H1 (cell line): ENCODE results near the gene BEST3. TPM values are rescaled to one million over a fixed set of nuclear protein-coding genes. Genes with fewer than 3 reads are reported as not detected.

ENCODE experiments used
- EP300 ChIP-seq, 2 experiments: IDR thresholded peaks; 1 replicate in 1 of 2; 2 replicates in 1 of 2; pipeline ENCODE4 v1.6.1; 2011 to 2012; ENCODE audit warnings: low read depth in 2 of 2, low read length in 2 of 2, mild to moderate bottlenecking in 2 of 2, borderline replicate concordance in 1 of 2, inconsistent platforms in 1 of 2, moderate library complexity in 1 of 2
- EZH2 ChIP-seq: fragments of 200-600 bp; sonication (generic); IDR thresholded peaks from 2 replicates; pipeline ENCODE4 v1.7.1; 2012; ENCODE audit warnings: low read depth, mild to moderate bottlenecking, moderate library complexity, low read length, inconsistent platforms; ENCODE audit not compliant: severe bottlenecking
- NRF1 ChIP-seq: IDR thresholded peaks from 2 replicates; pipeline ENCODE4 v1.6.1; 2011; ENCODE audit warnings: mild to moderate bottlenecking, low read depth, low read length, improper control_type of control experiment
- POU5F1 ChIP-seq: IDR thresholded peaks from 2 replicates; pipeline ENCODE4 v1.6.1; 2011; ENCODE audit warnings: low read depth, mild to moderate bottlenecking, low read length, moderate library complexity
- SP1 ChIP-seq: IDR thresholded peaks from 2 replicates; pipeline ENCODE4 v1.6.1; 2011; ENCODE audit warnings: low read depth, low read length
- polyA plus RNA-seq, 7 experiments: library from polyadenylated mRNA; depleted of rRNA in 3 of 7; stranded (reverse) in 5 of 7; unstranded in 2 of 7; fragments of >200 nt in 5 of 7; fragments of 200-250 nt in 2 of 7; gene quantifications; 1 replicate in 5 of 7; 2 replicates in 1 of 7; 4 replicates in 1 of 7; pipeline versions ENCODE4 v1.2.1 to v1.2.3, GENCODE V29; 2011 to 2013; ENCODE audit warnings: missing spikeins in 2 of 7, mixed read lengths in 2 of 7
- total RNA-seq: library from RNA; stranded (reverse); fragmentation: NEBNext Ultra II Directional; extraction: Animal tissue kit (Norgen Biotek cat#: 25700); gene quantifications from 2 replicates; pipeline ENCODE4 v1.2.1, GENCODE V29; 2021
- TF ChIP-seq, protein P1 (sequence below): fragments of 300-600 bp; sonication (generic); IDR thresholded peaks from 2 replicates; pipeline ENCODE4 v1.7.1; 2012; ENCODE audit warnings: low read length, moderate library complexity, mild to moderate bottlenecking, inconsistent platforms; ENCODE audit not compliant: insufficient replicate concordance
- TF ChIP-seq, protein P2 (sequence below): IDR thresholded peaks from 2 replicates; pipeline ENCODE4 v1.6.1; 2012; ENCODE audit warnings: inconsistent platforms
- TF ChIP-seq, protein P3 (sequence below): IDR thresholded peaks from 2 replicates; pipeline ENCODE4 v1.6.1; 2011; ENCODE audit warnings: low read length, improper control_type of control experiment

The BEST3 gene
- total and polyA plus RNA-seq, 2 of the 8 experiments (the other 6 are each of a cell fraction or from before 2014, with no cell fraction given) = 0.17 TPM; not detected in 1

DNA sequence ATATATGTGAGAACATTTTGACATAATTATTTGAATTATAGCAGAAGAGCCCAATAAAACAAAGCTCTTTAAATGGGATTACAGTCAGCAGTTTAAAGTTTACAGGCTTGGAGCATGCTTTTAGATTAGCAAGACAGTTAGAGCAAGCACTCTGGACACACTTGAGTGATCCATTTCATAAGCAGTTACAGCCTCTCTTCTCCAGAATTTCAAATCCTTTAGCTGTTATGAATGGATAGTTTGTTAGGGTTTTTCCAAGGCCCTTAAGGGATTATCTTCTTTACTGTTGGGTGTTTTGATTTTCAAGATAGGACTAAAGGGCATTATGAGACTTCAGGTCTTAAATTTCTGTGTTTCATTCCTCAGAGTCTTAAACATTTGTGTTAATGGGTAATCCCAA is 36.3 kb downstream of the BEST3 start (continued):
- TF ChIP-seq, protein P1, sequence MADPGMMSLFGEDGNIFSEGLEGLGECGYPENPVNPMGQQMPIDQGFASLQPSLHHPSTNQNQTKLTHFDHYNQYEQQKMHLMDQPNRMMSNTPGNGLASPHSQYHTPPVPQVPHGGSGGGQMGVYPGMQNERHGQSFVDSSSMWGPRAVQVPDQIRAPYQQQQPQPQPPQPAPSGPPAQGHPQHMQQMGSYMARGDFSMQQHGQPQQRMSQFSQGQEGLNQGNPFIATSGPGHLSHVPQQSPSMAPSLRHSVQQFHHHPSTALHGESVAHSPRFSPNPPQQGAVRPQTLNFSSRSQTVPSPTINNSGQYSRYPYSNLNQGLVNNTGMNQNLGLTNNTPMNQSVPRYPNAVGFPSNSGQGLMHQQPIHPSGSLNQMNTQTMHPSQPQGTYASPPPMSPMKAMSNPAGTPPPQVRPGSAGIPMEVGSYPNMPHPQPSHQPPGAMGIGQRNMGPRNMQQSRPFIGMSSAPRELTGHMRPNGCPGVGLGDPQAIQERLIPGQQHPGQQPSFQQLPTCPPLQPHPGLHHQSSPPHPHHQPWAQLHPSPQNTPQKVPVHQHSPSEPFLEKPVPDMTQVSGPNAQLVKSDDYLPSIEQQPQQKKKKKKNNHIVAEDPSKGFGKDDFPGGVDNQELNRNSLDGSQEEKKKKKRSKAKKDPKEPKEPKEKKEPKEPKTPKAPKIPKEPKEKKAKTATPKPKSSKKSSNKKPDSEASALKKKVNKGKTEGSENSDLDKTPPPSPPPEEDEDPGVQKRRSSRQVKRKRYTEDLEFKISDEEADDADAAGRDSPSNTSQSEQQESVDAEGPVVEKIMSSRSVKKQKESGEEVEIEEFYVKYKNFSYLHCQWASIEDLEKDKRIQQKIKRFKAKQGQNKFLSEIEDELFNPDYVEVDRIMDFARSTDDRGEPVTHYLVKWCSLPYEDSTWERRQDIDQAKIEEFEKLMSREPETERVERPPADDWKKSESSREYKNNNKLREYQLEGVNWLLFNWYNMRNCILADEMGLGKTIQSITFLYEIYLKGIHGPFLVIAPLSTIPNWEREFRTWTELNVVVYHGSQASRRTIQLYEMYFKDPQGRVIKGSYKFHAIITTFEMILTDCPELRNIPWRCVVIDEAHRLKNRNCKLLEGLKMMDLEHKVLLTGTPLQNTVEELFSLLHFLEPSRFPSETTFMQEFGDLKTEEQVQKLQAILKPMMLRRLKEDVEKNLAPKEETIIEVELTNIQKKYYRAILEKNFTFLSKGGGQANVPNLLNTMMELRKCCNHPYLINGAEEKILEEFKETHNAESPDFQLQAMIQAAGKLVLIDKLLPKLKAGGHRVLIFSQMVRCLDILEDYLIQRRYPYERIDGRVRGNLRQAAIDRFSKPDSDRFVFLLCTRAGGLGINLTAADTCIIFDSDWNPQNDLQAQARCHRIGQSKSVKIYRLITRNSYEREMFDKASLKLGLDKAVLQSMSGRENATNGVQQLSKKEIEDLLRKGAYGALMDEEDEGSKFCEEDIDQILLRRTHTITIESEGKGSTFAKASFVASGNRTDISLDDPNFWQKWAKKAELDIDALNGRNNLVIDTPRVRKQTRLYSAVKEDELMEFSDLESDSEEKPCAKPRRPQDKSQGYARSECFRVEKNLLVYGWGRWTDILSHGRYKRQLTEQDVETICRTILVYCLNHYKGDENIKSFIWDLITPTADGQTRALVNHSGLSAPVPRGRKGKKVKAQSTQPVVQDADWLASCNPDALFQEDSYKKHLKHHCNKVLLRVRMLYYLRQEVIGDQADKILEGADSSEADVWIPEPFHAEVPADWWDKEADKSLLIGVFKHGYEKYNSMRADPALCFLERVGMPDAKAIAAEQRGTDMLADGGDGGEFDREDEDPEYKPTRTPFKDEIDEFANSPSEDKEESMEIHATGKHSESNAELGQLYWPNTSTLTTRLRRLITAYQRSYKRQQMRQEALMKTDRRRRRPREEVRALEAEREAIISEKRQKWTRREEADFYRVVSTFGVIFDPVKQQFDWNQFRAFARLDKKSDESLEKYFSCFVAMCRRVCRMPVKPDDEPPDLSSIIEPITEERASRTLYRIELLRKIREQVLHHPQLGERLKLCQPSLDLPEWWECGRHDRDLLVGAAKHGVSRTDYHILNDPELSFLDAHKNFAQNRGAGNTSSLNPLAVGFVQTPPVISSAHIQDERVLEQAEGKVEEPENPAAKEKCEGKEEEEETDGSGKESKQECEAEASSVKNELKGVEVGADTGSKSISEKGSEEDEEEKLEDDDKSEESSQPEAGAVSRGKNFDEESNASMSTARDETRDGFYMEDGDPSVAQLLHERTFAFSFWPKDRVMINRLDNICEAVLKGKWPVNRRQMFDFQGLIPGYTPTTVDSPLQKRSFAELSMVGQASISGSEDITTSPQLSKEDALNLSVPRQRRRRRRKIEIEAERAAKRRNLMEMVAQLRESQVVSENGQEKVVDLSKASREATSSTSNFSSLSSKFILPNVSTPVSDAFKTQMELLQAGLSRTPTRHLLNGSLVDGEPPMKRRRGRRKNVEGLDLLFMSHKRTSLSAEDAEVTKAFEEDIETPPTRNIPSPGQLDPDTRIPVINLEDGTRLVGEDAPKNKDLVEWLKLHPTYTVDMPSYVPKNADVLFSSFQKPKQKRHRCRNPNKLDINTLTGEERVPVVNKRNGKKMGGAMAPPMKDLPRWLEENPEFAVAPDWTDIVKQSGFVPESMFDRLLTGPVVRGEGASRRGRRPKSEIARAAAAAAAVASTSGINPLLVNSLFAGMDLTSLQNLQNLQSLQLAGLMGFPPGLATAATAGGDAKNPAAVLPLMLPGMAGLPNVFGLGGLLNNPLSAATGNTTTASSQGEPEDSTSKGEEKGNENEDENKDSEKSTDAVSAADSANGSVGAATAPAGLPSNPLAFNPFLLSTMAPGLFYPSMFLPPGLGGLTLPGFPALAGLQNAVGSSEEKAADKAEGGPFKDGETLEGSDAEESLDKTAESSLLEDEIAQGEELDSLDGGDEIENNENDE = no peak
- TF ChIP-seq NRF1 (no peak), EP300 (IDR thresholded peaks at IDR 0.05; ENCODE audit: borderline replicate concordance in 1 of 2, low read depth in 2 of 2, low read length in 2 of 2) (no peak), SP1 (no peak), POU5F1 (no peak), EZH2 (no peak)
- TF ChIP-seq, protein P2, sequence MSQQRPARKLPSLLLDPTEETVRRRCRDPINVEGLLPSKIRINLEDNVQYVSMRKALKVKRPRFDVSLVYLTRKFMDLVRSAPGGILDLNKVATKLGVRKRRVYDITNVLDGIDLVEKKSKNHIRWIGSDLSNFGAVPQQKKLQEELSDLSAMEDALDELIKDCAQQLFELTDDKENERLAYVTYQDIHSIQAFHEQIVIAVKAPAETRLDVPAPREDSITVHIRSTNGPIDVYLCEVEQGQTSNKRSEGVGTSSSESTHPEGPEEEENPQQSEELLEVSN = no peak
- TF ChIP-seq, protein P3, sequence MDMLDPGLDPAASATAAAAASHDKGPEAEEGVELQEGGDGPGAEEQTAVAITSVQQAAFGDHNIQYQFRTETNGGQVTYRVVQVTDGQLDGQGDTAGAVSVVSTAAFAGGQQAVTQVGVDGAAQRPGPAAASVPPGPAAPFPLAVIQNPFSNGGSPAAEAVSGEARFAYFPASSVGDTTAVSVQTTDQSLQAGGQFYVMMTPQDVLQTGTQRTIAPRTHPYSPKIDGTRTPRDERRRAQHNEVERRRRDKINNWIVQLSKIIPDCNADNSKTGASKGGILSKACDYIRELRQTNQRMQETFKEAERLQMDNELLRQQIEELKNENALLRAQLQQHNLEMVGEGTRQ = no peak
